BE2C (cell line): ENCODE results near the gene ANKRD16.
"Not testable (repeated sequence)": the region's sequence is repeated elsewhere in the genome, so short reads cannot be mapped to it uniquely, and the experiment has no call there.

Experiments
- DNase-seq: peaks from one replicate; pipeline ENCODE4 v3.0.0-alpha.2; 2020
- H3K27me3 ChIP-seq: fragments of 250-450 bp; sonication (Bioruptor Pico); 2 replicates; pipeline ENCODE4 v1.5.1; 2020; ENCODE audit warnings: mild to moderate bottlenecking
- H3K36me3 ChIP-seq: fragments of 250-450 bp; sonication (Bioruptor Pico); 2 replicates; pipeline ENCODE4 v1.5.1; 2020; ENCODE audit warnings: mild to moderate bottlenecking
- H3K4me1 ChIP-seq: fragments of 250-450 bp; sonication (Bioruptor Pico); 2 replicates; pipeline ENCODE4 v1.5.1; 2020
- H3K4me3 ChIP-seq: 2 replicates; pipeline ENCODE4 v1.5.1; 2011; ENCODE audit warnings: low read depth, low read length
- H3K9me3 ChIP-seq: fragments of 250-450 bp; sonication (Bioruptor Pico); 2 replicates; pipeline ENCODE4 v1.5.1; 2020
- TF ChIP-seq, protein P1 (sequence below): IDR thresholded peaks from 2 replicates; pipeline ENCODE4 v1.5.1; 2012; ENCODE audit warnings: mild to moderate bottlenecking, low read depth, low read length

Gene ANKRD16

DNA sequence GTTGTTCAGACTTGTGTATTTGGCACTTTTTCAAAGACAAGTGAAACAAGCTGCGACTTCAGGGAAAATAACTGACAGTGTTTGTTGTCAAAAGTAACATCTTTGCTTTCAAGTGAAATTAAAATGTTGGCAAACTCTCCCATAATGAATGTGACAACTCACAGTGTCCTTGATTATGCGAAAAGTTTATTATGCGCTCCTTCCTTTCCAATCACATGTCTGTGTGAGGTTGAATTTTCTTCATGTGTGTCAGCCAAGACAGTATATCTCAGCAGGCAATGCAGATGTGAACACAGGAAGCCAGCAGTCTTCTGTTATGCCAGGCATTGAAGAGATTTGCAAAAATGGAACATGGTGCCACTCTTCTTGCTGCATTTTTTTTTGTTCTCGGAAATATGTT lies 29.1 kb upstream of the ANKRD16 start:
- H3K9me3 ChIP-seq: no peaks in the 10 kb centered on the region
- no peak overlapping the region for H3K4me3 ChIP-seq
- no peaks in the 10 kb centered on the region for H3K4me1 ChIP-seq
- peaks cover 68% of the 10 kb centered on the region for H3K36me3 ChIP-seq
- TF ChIP-seq, protein P1, sequence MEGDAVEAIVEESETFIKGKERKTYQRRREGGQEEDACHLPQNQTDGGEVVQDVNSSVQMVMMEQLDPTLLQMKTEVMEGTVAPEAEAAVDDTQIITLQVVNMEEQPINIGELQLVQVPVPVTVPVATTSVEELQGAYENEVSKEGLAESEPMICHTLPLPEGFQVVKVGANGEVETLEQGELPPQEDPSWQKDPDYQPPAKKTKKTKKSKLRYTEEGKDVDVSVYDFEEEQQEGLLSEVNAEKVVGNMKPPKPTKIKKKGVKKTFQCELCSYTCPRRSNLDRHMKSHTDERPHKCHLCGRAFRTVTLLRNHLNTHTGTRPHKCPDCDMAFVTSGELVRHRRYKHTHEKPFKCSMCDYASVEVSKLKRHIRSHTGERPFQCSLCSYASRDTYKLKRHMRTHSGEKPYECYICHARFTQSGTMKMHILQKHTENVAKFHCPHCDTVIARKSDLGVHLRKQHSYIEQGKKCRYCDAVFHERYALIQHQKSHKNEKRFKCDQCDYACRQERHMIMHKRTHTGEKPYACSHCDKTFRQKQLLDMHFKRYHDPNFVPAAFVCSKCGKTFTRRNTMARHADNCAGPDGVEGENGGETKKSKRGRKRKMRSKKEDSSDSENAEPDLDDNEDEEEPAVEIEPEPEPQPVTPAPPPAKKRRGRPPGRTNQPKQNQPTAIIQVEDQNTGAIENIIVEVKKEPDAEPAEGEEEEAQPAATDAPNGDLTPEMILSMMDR: no peak
- DNase-seq: no peak
- H3K27me3 ChIP-seq: no peaks in the 10 kb centered on the region

DNA sequence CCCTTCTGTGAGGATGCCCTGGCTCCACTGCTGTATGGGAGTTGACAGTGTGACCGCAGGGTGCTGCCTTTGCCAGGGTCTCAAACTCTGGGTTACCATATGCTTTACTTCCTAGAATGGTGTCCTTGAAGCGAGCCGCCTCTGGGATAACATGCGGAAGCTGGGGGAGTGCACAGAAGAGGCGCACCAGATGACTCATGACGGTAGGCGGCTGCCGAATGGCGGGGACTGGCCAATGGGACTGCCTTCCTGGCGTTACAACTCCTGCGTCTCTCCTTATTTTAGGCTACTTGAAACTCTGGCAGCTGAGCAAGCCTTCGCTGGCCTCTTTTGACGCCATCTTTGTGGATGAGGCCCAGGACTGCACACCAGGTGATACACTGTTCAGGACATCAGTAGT lies 27.6 kb upstream of the ANKRD16 start:
- no peak for DNase-seq
- Histone ChIP-seq H3K4me1 (no peaks in the 10 kb centered on the region), H3K27me3 (no peaks in the 10 kb centered on the region), H3K4me3 (no peak overlapping the region), H3K9me3 (no peaks in the 10 kb centered on the region), H3K36me3 (peaks cover 59% of the 10 kb centered on the region)
- TF ChIP-seq, protein P1: no peak

DNA sequence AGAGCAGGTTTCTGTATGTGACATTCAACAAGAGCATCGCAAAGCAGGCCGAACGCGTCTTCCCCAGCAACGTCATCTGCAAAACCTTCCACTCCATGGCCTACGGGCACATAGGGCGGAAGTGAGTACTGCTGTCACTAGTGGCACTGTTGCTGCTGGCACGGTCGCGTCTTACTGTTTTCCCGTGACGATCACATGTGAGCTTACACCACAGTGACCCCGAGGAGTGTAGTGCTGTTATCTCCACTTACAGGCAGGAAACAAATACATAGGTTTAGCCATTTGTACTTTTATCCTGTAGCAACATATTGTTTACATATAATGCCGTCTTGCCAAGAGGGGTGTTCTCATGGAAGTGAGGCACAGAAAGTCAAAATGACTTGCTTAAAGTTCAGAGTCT lies 25.8 kb upstream of the ANKRD16 start:
- DNase-seq: no peak
- H3K4me1 ChIP-seq: no peaks in the 10 kb centered on the region
- H3K4me3 ChIP-seq: no peak overlapping the region
- no peaks in the 10 kb centered on the region for H3K27me3 ChIP-seq
- H3K9me3 ChIP-seq: no peaks in the 10 kb centered on the region
- TF ChIP-seq, protein P1: no peak
- peaks cover 53% of the 10 kb centered on the region for H3K36me3 ChIP-seq

DNA sequence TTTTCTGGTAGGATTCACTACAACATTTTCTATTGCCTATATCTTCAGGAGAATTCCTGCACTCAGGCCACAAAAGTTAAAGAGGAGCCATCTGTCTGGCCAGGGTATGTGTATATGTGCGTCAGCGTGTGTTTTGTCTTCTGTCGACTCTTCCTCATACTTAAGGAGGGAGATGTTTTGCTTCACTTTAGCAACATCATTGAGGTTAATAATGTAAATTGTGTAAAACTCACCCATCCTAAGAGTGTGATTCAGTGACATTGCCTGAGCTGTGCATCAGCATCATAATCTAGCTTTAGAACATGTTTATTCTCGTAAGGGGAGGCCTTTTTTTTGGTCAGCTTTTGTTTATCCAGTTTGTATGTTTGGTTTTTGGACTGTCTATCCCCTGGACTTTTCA lies 24.0 kb upstream of the ANKRD16 start:
- H3K36me3 ChIP-seq: peaks cover 54% of the 10 kb centered on the region
- no peak for DNase-seq
- no peaks in the 10 kb centered on the region for H3K4me1 ChIP-seq
- H3K9me3 ChIP-seq: no peaks in the 10 kb centered on the region
- TF ChIP-seq, protein P1: no peak
- H3K27me3 ChIP-seq: no peaks in the 10 kb centered on the region
- H3K4me3 ChIP-seq: no peak overlapping the region

DNA sequence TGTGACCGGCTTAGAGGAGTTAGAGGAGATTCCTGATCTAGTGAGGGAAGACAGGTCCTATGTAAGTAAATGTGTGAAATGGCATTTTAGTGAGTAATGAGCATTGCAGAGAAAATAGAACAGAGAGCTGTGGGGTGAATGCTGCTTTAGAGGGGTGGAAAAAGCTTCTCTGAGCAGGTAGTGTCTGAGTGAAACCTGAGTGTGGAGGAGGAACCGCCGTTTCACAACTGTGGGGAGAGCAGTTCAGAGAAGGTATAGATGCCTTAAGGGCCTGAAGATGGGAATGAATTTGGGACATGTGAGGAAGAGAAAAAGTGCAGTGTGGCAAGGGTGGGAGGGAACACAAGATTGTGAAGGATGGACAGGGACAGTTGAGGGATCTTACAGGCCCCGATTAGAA lies 22.0 kb upstream of the ANKRD16 start:
- H3K36me3 ChIP-seq: peaks cover 42% of the 10 kb centered on the region
- DNase-seq: no peak
- no peaks in the 10 kb centered on the region for H3K27me3 ChIP-seq
- H3K4me3 ChIP-seq: no peak overlapping the region
- H3K4me1 ChIP-seq: no peaks in the 10 kb centered on the region
- no peaks in the 10 kb centered on the region for H3K9me3 ChIP-seq
- TF ChIP-seq, protein P1: no peak

DNA sequence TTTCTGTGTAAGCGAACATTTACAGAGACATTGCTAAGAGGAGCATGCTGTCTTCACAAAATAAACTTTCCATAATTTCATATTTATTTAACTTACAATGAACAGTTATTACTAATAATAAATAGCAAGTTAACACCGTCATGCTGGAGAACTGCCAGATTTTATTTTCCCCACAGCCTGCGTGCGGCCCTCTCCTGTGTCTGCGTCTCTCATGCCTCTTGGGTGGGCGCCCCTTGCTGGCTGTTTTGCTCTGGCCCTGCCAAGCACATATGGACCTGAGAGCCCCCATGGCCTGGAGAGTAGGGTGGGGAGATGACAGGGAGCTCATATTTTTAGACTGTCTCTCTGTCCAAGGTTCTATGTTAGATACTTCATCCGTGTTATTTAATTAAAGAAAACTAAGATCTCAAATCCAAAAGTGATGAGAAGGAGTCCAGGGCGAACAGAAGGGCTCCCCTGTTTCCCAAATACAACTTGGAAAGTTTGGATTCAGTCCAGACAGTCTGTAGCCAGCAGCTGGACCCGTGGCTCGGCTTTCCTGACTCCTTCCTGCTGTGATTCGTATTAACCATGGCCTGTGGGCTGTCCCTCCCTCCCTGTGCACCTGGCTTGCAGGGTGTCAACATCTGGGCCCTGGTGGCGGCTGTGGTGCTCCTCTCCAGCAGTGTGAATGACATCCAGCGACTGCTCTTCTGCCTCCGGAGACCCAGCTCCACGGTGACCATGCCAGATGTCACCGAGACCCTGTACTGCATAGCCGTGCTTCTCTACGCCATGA lies 20.8 kb upstream of the ANKRD16 start:
- TF ChIP-seq, protein P1: no peak
- Histone ChIP-seq H3K9me3 (no peaks in the 10 kb centered on the region), H3K4me3 (no peak overlapping the region), H3K27me3 (no peaks in the 10 kb centered on the region), H3K36me3 (peaks cover 42% of the 10 kb centered on the region), H3K4me1 (no peaks in the 10 kb centered on the region)
- no peak for DNase-seq

DNA sequence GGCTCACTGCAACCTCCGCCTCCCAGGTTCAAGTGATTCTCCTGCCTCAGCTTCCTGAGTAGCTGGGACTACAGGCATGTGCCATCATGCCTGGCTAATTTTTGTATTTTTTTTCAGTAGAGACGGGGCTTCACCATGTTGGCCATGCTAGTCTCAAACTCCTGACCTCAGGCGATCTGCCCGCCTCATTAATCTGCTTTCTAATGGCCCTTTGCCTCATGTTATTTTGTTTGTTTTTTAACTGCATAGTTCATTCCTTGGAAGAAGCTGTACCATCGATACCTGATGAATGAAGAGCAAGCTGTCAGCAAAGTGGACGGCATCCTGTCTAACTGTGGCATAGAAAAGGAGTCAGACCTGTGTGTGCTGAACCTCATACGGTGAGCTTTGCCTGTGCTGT lies 19.0 kb upstream of the ANKRD16 start:
- H3K4me1 ChIP-seq, H3K9me3 ChIP-seq, H3K27me3 ChIP-seq, H3K4me3 ChIP-seq, DNase-seq: not testable (repeated sequence)
- H3K36me3 ChIP-seq: peaks cover 30% of the 10 kb centered on the region
